GM12801 (cell line): ENCODE data around the gene CTSF.

ENCODE experiments used
- CTCF ChIP-seq: IDR thresholded peaks from one replicate; pipeline ENCODE4 v1.5.1; 2011; ENCODE audit warnings: control low read depth; ENCODE audit not compliant: insufficient read length; ENCODE audit errors: extremely low read depth

Gene CTSF

GRCh38 chr11:66549696-66550095, 18.7 kb downstream of the CTSF start:
- no peak for TF ChIP-seq CTCF

- no peak for TF ChIP-seq CTCF
These were observed 19.4 kb downstream of the CTSF start for GRCh38 chr11:66548774-66549630.

- TF ChIP-seq CTCF = no peak
These were observed 20.4 kb downstream of the CTSF start for GRCh38 chr11:66548041-66548440.

- TF ChIP-seq CTCF = no peak
These were observed 20.8 kb downstream of the CTSF start for GRCh38 chr11:66547662-66548009.

GRCh38 chr11:66546966-66547661, 21.3 kb downstream of the CTSF start:
- TF ChIP-seq CTCF = no peak

GRCh38 chr11:66546368-66546965, 21.9 kb downstream of the CTSF start, which contains the start of gene ACTN3:
Gene ACTN3 (plus strand): TSS chr11:66546903. CDS start chr11:66546938, 35 bp downstream.
- no peak for TF ChIP-seq CTCF

- no peak for TF ChIP-seq CTCF
These were observed 22.6 kb downstream of the CTSF start, which contains the start of gene ZDHHC24 for GRCh38 chr11:66545701-66546367. Gene ZDHHC24 (minus strand): TSS chr11:66546048. CDS start chr11:66546003, 45 bp downstream.
